Measurements from ENCODE around the gene RTTN. TPM values are rescaled to one million over a fixed set of nuclear protein-coding genes. Genes with fewer than 3 reads are reported as not detected.

RTTN gene
- total and polyA plus RNA-seq, 2 experiments from 2014 or later = 7.2 to 31.0 TPM

DNA sequence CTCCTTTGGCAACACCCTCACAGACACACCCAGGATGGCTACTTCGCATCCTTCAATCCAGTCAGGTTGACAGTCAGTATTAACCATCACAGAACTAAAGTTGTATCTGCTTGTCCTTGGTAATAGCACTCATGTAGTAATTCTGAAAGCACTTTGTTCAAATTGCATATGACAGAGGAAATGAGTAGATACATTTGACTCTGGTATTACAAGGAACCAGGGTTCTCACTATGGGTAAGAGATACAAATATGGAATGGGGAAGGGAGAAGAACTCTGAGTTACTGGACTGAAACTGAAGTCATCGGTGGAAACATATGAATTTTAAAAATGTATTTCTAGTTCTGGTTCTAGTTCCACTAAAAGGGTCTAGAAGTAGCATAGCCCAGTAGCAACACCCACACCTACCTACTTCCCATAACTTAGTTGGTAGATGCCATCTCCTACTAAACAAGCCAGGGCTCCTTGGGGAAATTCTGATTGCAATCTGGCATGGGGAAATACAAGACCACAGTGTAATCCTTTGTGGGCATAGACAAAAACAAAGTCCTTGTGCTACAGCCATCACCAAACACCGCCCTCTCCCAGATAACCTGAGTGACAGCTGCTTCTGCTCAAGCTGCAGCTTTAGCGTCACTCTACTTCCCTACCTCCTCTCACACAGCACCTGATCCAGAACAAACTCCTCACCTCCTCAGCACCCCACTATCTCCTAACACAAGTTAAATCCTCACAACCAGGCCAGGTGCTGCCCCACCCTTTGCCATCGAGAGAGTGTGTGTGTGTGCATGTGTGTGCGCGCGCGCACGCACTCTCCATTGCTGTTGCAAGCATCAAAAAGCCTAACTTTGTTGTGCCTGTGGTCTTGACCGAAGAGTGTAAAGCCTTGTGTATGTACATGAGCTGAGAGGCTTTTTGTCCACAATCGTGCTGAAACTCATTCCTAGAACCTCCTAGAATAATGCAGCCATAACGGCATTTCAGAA, 226.5 kb downstream of the RTTN start:
- TF ChIP-seq, protein P1, sequence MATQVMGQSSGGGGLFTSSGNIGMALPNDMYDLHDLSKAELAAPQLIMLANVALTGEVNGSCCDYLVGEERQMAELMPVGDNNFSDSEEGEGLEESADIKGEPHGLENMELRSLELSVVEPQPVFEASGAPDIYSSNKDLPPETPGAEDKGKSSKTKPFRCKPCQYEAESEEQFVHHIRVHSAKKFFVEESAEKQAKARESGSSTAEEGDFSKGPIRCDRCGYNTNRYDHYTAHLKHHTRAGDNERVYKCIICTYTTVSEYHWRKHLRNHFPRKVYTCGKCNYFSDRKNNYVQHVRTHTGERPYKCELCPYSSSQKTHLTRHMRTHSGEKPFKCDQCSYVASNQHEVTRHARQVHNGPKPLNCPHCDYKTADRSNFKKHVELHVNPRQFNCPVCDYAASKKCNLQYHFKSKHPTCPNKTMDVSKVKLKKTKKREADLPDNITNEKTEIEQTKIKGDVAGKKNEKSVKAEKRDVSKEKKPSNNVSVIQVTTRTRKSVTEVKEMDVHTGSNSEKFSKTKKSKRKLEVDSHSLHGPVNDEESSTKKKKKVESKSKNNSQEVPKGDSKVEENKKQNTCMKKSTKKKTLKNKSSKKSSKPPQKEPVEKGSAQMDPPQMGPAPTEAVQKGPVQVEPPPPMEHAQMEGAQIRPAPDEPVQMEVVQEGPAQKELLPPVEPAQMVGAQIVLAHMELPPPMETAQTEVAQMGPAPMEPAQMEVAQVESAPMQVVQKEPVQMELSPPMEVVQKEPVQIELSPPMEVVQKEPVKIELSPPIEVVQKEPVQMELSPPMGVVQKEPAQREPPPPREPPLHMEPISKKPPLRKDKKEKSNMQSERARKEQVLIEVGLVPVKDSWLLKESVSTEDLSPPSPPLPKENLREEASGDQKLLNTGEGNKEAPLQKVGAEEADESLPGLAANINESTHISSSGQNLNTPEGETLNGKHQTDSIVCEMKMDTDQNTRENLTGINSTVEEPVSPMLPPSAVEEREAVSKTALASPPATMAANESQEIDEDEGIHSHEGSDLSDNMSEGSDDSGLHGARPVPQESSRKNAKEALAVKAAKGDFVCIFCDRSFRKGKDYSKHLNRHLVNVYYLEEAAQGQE (IDR thresholded peaks at IDR 0.05; ENCODE audit: unreplicated experiment) = no peak
- TF ChIP-seq POLR2AphosphoS5 (IDR thresholded peaks at IDR 0.05; ENCODE audit: low read depth) = no peak
- no peak for TF ChIP-seq JUNB (IDR thresholded peaks at IDR 0.05; ENCODE audit: unreplicated experiment)
- no peak for TF ChIP-seq ZNF331 (CRISPR knock-in tag; IDR thresholded peaks at IDR 0.05; ENCODE audit: low read depth)
- TF ChIP-seq NANOG (IDR thresholded peaks at IDR 0.05; ENCODE audit: borderline replicate concordance) = no peak
- no peak for TF ChIP-seq EZH2phosphoT487 (IDR thresholded peaks at IDR 0.05; ENCODE audit: unreplicated experiment)
- no peak for TF ChIP-seq ZNF114 (CRISPR knock-in tag; IDR thresholded peaks at IDR 0.05)
- TF ChIP-seq, protein P2, sequence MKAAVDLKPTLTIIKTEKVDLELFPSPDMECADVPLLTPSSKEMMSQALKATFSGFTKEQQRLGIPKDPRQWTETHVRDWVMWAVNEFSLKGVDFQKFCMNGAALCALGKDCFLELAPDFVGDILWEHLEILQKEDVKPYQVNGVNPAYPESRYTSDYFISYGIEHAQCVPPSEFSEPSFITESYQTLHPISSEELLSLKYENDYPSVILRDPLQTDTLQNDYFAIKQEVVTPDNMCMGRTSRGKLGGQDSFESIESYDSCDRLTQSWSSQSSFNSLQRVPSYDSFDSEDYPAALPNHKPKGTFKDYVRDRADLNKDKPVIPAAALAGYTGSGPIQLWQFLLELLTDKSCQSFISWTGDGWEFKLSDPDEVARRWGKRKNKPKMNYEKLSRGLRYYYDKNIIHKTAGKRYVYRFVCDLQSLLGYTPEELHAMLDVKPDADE (IDR thresholded peaks at IDR 0.05) = no peak
- no peak for TF ChIP-seq STAT1 (IDR thresholded peaks at IDR 0.05; ENCODE audit: unreplicated experiment)
- TF ChIP-seq, protein P3, sequence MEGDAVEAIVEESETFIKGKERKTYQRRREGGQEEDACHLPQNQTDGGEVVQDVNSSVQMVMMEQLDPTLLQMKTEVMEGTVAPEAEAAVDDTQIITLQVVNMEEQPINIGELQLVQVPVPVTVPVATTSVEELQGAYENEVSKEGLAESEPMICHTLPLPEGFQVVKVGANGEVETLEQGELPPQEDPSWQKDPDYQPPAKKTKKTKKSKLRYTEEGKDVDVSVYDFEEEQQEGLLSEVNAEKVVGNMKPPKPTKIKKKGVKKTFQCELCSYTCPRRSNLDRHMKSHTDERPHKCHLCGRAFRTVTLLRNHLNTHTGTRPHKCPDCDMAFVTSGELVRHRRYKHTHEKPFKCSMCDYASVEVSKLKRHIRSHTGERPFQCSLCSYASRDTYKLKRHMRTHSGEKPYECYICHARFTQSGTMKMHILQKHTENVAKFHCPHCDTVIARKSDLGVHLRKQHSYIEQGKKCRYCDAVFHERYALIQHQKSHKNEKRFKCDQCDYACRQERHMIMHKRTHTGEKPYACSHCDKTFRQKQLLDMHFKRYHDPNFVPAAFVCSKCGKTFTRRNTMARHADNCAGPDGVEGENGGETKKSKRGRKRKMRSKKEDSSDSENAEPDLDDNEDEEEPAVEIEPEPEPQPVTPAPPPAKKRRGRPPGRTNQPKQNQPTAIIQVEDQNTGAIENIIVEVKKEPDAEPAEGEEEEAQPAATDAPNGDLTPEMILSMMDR (conservative IDR thresholded peaks at IDR 0.05; ENCODE audit: low read depth in 2 of 2) = no peak
- TF ChIP-seq, protein P4, sequence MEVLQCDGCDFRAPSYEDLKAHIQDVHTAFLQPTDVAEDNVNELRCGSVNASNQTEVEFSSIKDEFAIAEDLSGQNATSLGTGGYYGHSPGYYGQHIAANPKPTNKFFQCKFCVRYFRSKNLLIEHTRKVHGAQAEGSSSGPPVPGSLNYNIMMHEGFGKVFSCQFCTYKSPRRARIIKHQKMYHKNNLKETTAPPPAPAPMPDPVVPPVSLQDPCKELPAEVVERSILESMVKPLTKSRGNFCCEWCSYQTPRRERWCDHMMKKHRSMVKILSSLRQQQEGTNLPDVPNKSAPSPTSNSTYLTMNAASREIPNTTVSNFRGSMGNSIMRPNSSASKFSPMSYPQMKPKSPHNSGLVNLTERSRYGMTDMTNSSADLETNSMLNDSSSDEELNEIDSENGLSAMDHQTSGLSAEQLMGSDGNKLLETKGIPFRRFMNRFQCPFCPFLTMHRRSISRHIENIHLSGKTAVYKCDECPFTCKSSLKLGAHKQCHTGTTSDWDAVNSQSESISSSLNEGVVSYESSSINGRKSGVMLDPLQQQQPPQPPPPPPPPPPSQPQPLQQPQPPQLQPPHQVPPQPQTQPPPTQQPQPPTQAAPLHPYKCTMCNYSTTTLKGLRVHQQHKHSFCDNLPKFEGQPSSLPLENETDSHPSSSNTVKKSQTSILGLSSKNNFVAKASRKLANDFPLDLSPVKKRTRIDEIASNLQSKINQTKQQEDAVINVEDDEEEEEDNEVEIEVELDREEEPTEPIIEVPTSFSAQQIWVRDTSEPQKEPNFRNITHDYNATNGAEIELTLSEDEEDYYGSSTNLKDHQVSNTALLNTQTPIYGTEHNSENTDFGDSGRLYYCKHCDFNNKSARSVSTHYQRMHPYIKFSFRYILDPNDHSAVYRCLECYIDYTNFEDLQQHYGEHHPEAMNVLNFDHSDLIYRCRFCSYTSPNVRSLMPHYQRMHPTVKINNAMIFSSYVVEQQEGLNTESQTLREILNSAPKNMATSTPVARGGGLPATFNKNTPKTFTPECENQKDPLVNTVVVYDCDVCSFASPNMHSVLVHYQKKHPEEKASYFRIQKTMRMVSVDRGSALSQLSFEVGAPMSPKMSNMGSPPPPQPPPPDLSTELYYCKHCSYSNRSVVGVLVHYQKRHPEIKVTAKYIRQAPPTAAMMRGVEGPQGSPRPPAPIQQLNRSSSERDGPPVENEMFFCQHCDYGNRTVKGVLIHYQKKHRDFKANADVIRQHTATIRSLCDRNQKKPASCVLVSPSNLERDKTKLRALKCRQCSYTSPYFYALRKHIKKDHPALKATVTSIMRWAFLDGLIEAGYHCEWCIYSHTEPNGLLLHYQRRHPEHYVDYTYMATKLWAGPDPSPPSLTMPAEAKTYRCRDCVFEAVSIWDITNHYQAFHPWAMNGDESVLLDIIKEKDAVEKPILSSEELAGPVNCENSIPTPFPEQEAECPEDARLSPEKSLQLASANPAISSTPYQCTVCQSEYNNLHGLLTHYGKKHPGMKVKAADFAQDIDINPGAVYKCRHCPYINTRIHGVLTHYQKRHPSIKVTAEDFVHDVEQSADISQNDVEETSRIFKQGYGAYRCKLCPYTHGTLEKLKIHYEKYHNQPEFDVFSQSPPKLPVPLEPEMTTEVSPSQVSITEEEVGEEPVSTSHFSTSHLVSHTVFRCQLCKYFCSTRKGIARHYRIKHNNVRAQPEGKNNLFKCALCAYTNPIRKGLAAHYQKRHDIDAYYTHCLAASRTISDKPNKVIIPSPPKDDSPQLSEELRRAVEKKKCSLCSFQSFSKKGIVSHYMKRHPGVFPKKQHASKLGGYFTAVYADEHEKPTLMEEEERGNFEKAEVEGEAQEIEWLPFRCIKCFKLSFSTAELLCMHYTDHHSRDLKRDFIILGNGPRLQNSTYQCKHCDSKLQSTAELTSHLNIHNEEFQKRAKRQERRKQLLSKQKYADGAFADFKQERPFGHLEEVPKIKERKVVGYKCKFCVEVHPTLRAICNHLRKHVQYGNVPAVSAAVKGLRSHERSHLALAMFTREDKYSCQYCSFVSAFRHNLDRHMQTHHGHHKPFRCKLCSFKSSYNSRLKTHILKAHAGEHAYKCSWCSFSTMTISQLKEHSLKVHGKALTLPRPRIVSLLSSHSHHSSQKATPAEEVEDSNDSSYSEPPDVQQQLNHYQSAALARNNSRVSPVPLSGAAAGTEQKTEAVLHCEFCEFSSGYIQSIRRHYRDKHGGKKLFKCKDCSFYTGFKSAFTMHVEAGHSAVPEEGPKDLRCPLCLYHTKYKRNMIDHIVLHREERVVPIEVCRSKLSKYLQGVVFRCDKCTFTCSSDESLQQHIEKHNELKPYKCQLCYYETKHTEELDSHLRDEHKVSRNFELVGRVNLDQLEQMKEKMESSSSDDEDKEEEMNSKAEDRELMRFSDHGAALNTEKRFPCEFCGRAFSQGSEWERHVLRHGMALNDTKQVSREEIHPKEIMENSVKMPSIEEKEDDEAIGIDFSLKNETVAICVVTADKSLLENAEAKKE (CRISPR knock-in tag; IDR thresholded peaks at IDR 0.05) = no peak
- no peak overlapping the region for H3K27ac ChIP-seq (ENCODE audit: low read depth)
- H2AFZ ChIP-seq = no peak overlapping the region
- H3K4me1 Mint-ChIP-seq = peaks cover 22% of the 10 kb centered on the region
- H3K79me2 ChIP-seq (replicated peaks; ENCODE audit: insufficient read depth) = no peaks in the 10 kb centered on the region
- H3K9me2 ChIP-seq (ENCODE audit: insufficient read depth) = peaks cover 12% of the 10 kb centered on the region; the same call in 1 of the 2 replicates
- H3K36me3 ChIP-seq (ENCODE audit: insufficient read depth) = no peaks in the 10 kb centered on the region
- no peak overlapping the region for H3K27ac Mint-ChIP-seq
- peaks cover 25% of the 10 kb centered on the region for H3K9me3 Mint-ChIP-seq
- no peak overlapping the region for H3K4me2 ChIP-seq
- H3K27me3 ChIP-seq (ENCODE audit: insufficient read depth) = no peaks in the 10 kb centered on the region
- H3K4me3 Mint-ChIP-seq = no peak overlapping the region
- H3K36me3 Mint-ChIP-seq (ENCODE audit: low read depth) = peaks cover 23% of the 10 kb centered on the region
- H3F3A ChIP-seq (replicated peaks; ENCODE audit: low read depth) = no peaks in the 10 kb centered on the region
- no peak overlapping the region for H3K4me3 ChIP-seq
- DNase-seq (ENCODE audit: low spot score) (no peak), ATAC-seq (no peak)
- H3K27me3 Mint-ChIP-seq (ENCODE audit: insufficient read depth, low read depth, poor library complexity) = no peaks in the 10 kb centered on the region
- no peaks in the 10 kb centered on the region for H4K20me1 ChIP-seq (replicated peaks; ENCODE audit: insufficient read depth)
- H3K4me1 ChIP-seq (ENCODE audit: insufficient read depth) = peaks cover 15% of the 10 kb centered on the region

All from GM23338 (cell line).